Fibroblast of lung (primary cell): ENCODE data around the gene EVI2B. TPM values are rescaled to one million over a fixed set of nuclear protein-coding genes. Genes with fewer than 3 reads are reported as not detected.
"Not testable (repeated sequence)": the region's sequence is repeated elsewhere in the genome, so short reads cannot be mapped to it uniquely, and the experiment has no call there.

ENCODE experiments used
- DNase-seq, 2 donors: peaks; one replicate each; pipeline versions ENCODE4 v3.0.0 to v3.0.0-alpha.2; 2010; ENCODE audit warnings: low read depth in 2 of 2
- H2AFZ ChIP-seq: 2 replicates; pipeline ENCODE4 v1.5.1; 2012; ENCODE audit warnings: low read length, control low read depth, inconsistent platforms
- H3K27ac ChIP-seq: 2 replicates; pipeline ENCODE4 v1.5.1; 2011; ENCODE audit warnings: low read length, control low read depth; ENCODE audit not compliant: insufficient read depth
- H3K27me3 ChIP-seq: 2 replicates; pipeline ENCODE4 v1.5.1; 2011; ENCODE audit warnings: mild to moderate bottlenecking, low read length; ENCODE audit not compliant: control insufficient read depth, insufficient read depth
- H3K36me3 ChIP-seq: 2 replicates; pipeline ENCODE4 v1.5.1; 2011; ENCODE audit warnings: low read length; ENCODE audit not compliant: control insufficient read depth, insufficient read depth
- H3K4me1 ChIP-seq: 2 replicates; pipeline ENCODE4 v1.5.1; 2011; ENCODE audit warnings: low read length; ENCODE audit not compliant: control insufficient read depth, insufficient read depth; ENCODE audit errors: extremely low read depth
- H3K4me2 ChIP-seq: 2 replicates; pipeline ENCODE4 v1.5.1; 2011; ENCODE audit warnings: low read length, control low read depth; ENCODE audit not compliant: insufficient read depth; ENCODE audit errors: extremely low read depth
- H3K4me3 ChIP-seq, 4 experiments: fragments of 200-600 bp in 1 of 4; sonication (generic) in 1 of 4; replicated peaks in 1 of 4; 2 replicates each; pipeline ENCODE4 v1.5.1; 2011 to 2016; ENCODE audit warnings: low read length in 4 of 4, low read depth in 3 of 4, mild to moderate bottlenecking in 3 of 4, control low read depth in 2 of 4, inconsistent platforms in 1 of 4, mixed read lengths in 1 of 4; ENCODE audit not compliant: insufficient read depth in 1 of 4; ENCODE audit errors: control extremely low read depth in 1 of 4
- H3K79me2 ChIP-seq: 2 replicates; pipeline ENCODE4 v1.5.1; 2012; ENCODE audit warnings: mild to moderate bottlenecking, low read length, inconsistent platforms; ENCODE audit not compliant: control insufficient read depth, insufficient read depth
- H3K9ac ChIP-seq: 2 replicates; pipeline ENCODE4 v1.5.1; 2011; ENCODE audit warnings: mild to moderate bottlenecking, low read length, control low read depth; ENCODE audit not compliant: insufficient read depth
- H3K9me3 ChIP-seq: 2 replicates; pipeline ENCODE4 v1.5.1; 2012; ENCODE audit warnings: low read depth, low read length; ENCODE audit not compliant: control insufficient read depth, insufficient read depth
- H4K20me1 ChIP-seq: 2 replicates; pipeline ENCODE4 v1.5.1; 2011; ENCODE audit warnings: low read length; ENCODE audit not compliant: control insufficient read depth, insufficient read depth; ENCODE audit errors: extremely low read depth
- CTCF ChIP-seq, 2 donors: IDR thresholded peaks in 1 of 2; conservative IDR thresholded peaks in 1 of 2; 1 replicate in 1 of 2; 2 replicates in 1 of 2; pipeline ENCODE4 v1.5.1; 2011 to 2012; ENCODE audit warnings: low read length in 2 of 2, control low read depth in 1 of 2, inconsistent platforms in 1 of 2, low read depth in 1 of 2, mild to moderate bottlenecking in 1 of 2
- EZH2 ChIP-seq: IDR thresholded peaks from 2 replicates; pipeline ENCODE4 v1.5.1; 2012; ENCODE audit warnings: low read length, control low read depth, mild to moderate bottlenecking; ENCODE audit errors: missing control alignments
- polyA plus RNA-seq, 2 donors: library from polyadenylated mRNA; depleted of rRNA in 1 of 2; stranded (reverse) in 1 of 2; unstranded in 1 of 2; fragments of >200 nt; gene quantifications; 2 replicates each; pipeline ENCODE4 v1.2.1, GENCODE V29; 2011 to 2012; ENCODE audit warnings: missing spikeins in 1 of 2
- total RNA-seq: library from RNA; depleted of rRNA; stranded (reverse); fragments of >200 nt; gene quantifications from 2 replicates; pipeline ENCODE4 v1.2.1, GENCODE V29; 2014

EVI2B gene
- total and polyA plus RNA-seq, 2 donors (not counting 1 experiment from before 2014, with no cell fraction given): 0.33 to 0.68 TPM

GRCh38 chr17:31293581-31293980 is 20.3 kb downstream of the EVI2B start:
- no peak for TF ChIP-seq EZH2
- no peak for TF ChIP-seq CTCF (conservative IDR thresholded peaks at IDR 0.05 in 1 of 2, IDR thresholded peaks at IDR 0.05 in 1 of 2; ENCODE audit: low read depth in 1 of 2, low read length in 2 of 2)
- H3K4me3 ChIP-seq: no peak overlapping the region
- H3K27ac ChIP-seq: no peak overlapping the region
- no peaks in the 10 kb centered on the region for H3K9me3 ChIP-seq
- peaks cover 2% of the 10 kb centered on the region for H3K4me1 ChIP-seq
- no peak overlapping the region for H3K9ac ChIP-seq
- no peaks in the 10 kb centered on the region for H3K79me2 ChIP-seq
- H3K36me3 ChIP-seq: no peaks in the 10 kb centered on the region
- no peak overlapping the region for H3K4me2 ChIP-seq
- no peak overlapping the region for H2AFZ ChIP-seq
- no peaks in the 10 kb centered on the region for H4K20me1 ChIP-seq
- no peaks in the 10 kb centered on the region for H3K27me3 ChIP-seq
- peak in 1 of 2 donors; percentile 57 for DNase-seq

GRCh38 chr17:31291820-31292219 is 22.0 kb downstream of the EVI2B start:
- Histone ChIP-seq H4K20me1 (no peaks in the 10 kb centered on the region), H3K27ac (no peak overlapping the region), H3K4me2 (no peak overlapping the region), H2AFZ (no peak overlapping the region), H3K4me1 (peaks cover 2% of the 10 kb centered on the region), H3K27me3 (no peaks in the 10 kb centered on the region), H3K79me2 (no peaks in the 10 kb centered on the region), H3K9me3 (no peaks in the 10 kb centered on the region), H3K9ac (no peak overlapping the region), H3K36me3 (no peaks in the 10 kb centered on the region), H3K4me3 (no peak overlapping the region)
- no peak for TF ChIP-seq EZH2
- TF ChIP-seq CTCF (conservative IDR thresholded peaks at IDR 0.05 in 1 of 2, IDR thresholded peaks at IDR 0.05 in 1 of 2; ENCODE audit: low read depth in 1 of 2, low read length in 2 of 2): no peak
- no peak for DNase-seq

GRCh38 chr17:31289790-31290189 is 24.1 kb downstream of the EVI2B start:
- TF ChIP-seq EZH2: no peak
- no peak for TF ChIP-seq CTCF (conservative IDR thresholded peaks at IDR 0.05 in 1 of 2, IDR thresholded peaks at IDR 0.05 in 1 of 2; ENCODE audit: low read depth in 1 of 2, low read length in 2 of 2)
- no peaks in the 10 kb centered on the region for H3K27me3 ChIP-seq
- no peak overlapping the region for H3K4me2 ChIP-seq

GRCh38 chr17:31287932-31288331 is 25.9 kb downstream of the EVI2B start:
- not testable (repeated sequence) for DNase-seq, H4K20me1 ChIP-seq, H3K27ac ChIP-seq, H3K27me3 ChIP-seq, H3K9ac ChIP-seq, H3K9me3 ChIP-seq, H3K4me2 ChIP-seq, H3K4me1 ChIP-seq, H2AFZ ChIP-seq, H3K36me3 ChIP-seq, H3K79me2 ChIP-seq, H3K4me3 ChIP-seq

More at GRCh38 chr17:31289790-31290189, 24.1 kb downstream of the EVI2B start:
- H3K9me3 ChIP-seq: no peaks in the 10 kb centered on the region
- no peaks in the 10 kb centered on the region for H4K20me1 ChIP-seq
- peaks cover 2% of the 10 kb centered on the region for H3K4me1 ChIP-seq
- DNase-seq: no peak
- H2AFZ ChIP-seq: no peak overlapping the region
- no peaks in the 10 kb centered on the region for H3K79me2 ChIP-seq
- H3K4me3 ChIP-seq: no peak overlapping the region
- H3K9ac ChIP-seq: no peak overlapping the region
- no peak overlapping the region for H3K27ac ChIP-seq
- H3K36me3 ChIP-seq: no peaks in the 10 kb centered on the region
